Stimulated activated CD8-positive, alpha-beta memory T cell treated with anti-CD3 and anti-CD28 coated beads, Interleukin-7, amount 100 ng/mL, for 4 hours (primary cell): Measurements from ENCODE around the gene PCSK5.

Experiments
- DNase-seq, 2 donors: peaks; one replicate each; pipeline ENCODE4 v3.0.0-alpha.2; 2020; ENCODE audit warnings: low read depth in 2 of 2

Gene PCSK5

DNA sequence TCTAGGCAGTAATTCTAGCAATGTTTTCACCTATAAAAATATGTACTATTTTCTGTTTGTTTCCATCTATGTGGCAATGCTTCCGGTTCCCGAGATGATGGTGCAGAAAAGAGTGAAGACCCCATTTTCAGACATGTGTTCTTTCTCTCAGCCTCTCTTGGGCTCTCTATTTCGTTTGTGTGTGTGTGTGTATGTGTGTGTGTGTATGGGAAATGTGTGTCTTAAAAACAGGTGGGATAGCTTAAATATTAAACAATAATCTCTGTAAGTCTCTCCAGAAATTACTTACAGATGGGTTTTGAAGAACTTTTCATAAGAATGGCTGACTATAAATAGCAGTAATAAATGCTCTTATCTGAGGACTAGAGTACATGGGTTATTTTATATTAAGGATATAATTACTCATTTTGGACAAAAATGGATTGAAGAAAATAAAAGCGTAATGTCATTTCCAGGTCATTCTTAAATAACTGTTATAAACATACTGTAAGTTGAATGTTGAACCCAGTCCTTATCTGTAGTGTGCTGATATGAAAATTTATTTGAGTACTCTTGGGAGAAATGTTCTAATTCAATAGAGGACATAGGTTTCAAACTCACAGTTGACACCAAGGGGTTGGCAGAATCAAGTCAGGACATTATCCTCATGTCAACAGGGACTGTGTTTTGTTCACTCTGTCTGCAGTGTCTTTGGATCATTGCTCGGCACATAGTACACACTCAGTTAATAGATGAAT is 31.1 kb downstream of the PCSK5 start:
- DNase-seq = no peak

- DNase-seq = no peak
Observed at GRCh38 chr9:75926385-75926784, 35.9 kb downstream of the PCSK5 start.

DNA sequence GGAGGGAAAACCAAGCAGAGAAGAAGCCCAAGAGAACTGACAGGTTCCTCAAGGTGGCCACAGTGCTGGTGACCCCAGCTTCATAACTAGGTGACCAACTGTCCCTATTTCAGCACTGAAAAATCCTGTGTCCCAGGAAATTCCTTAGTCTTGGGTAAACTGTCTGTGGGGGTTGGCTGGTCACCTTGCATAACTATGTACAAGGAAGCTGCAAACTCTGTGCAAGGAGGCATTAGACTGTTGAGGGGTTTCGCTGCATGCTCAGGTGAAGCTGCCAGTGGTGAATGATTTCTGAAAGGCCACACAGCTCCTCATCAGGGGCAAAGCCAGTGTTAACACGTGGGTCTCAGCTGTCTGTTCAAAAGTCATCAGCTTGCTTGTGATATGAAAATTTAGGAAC is 36.9 kb downstream of the PCSK5 start:
- DNase-seq = no peak

GRCh38 chr9:75930190-75930589 is 39.7 kb downstream of the PCSK5 start:
- no peak for DNase-seq

GRCh38 chr9:75930730-75931321 is 40.4 kb downstream of the PCSK5 start:
- no peak for DNase-seq

DNA sequence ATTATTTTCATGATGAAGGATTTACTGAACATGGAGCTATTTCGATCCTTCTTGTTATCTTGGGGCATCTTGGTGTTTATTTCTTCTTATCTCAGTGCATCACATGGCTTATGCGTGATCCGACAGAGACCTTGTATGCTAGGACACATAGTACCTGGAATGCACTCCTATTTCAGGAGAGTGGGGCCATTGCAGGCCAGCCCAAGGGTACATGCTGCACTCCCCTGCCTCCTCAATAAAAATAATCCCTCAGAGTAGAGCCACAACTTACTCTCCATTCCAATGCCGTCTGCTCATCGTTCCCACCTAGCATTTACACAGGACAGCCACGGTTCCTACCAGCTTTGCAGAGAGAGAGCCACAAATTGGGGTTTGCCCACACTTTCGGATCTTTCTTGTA is 43.5 kb downstream of the PCSK5 start:
- no peak for DNase-seq

GRCh38 chr9:75935591-75935990 is 45.1 kb downstream of the PCSK5 start:
- no peak for DNase-seq

DNA sequence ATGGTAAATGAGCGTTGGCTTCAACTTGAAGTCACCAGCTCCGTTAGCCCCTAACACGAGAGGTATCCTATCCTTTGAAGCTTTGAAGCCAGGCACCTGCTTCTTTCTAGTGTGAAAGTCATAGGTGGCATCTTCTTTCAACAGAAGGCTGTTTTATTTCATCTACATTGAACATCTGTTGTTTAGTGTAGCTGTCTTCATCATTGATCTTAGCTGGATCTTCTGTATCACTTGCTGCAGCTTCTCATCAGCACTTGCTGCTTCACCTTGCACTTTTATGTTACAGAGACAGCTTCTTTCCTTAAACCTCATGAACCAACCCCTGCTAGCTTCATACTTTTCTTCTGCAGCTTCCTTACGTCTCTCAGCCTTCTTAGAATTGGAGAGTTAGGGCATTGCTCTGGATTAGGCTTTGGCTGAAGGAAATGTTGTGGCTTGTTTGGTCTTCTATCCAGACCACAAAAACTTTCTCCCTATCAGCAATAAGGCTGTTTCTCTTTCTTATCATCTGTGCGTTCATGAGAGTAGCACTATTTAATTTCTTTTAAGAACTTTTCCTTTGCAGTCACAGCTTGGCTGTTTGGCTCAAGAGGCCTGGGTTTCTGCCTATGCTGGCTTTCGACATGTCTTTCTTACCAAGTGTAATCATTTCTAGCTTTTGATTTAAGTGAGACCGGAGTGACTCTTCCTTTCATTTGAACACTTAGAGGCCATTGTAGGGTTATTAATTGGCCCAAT is 47.2 kb downstream of the PCSK5 start:
- DNase-seq = no peak

DNA sequence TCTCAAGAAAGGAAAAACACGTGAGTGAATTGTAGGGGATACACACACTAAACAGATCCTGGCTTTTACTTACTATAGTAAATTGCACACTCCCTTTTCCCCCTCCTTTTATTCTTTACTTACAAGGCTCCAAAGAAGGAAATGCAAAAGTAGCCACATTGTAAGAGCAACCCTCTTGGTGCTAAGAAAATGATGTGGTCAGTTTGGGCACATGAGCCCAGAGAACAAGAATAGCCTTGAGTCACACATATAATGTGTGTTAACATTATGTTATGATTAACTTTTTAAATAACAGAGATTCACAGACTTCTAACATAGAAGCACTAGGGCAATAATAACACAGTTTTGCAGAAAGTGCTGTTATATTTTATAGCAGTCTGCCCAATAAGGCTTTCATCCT is 48.5 kb downstream of the PCSK5 start:
- no peak for DNase-seq

DNA sequence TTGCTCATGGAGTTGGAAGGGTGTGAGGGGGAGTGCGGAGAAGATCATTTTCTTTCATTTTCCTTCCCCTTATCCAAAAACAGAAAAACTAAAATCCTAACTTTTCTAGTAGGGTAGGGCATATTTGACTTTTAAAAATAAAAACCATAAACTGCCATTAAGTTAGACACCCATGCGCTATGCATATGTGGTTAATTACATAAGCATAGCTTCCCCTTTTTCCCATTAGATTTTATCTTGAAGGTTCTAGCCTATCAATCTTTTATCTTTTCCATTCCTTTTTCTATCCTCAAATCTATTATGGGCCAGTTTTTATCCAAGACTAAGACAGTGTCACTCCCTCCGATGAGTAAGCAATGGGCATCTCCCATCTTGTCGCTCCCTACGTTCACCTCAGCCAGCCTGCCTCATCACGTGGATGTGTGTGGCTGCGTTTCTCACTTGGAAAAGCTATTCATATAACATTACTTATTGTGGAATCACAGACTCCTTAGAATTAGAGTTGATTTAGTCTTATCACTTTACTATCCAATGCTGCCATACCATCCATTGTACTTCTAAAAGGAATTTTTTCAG is 49.2 kb downstream of the PCSK5 start:
- DNase-seq = no peak

DNA sequence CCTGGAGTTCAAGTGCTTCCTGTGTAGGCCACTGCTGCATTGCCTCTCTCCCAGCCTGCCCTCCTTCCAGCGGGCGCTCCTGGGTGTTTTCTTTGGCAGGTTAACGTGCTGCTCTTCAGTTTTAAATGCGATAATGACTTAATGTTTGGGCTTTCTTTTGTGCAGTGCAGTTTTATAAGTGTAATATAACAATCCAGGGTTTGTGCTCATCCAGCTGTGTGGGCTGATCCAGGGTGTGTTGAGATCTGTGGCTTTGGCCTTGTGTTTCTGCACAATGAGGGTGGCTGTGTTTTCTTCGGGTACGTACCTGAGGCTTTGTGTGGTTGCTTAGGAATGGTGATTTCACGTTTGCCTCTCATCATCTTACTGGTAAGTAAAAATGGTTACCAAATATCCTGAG is 50.6 kb downstream of the PCSK5 start:
- no peak for DNase-seq

GRCh38 chr9:75941577-75942311 is 51.3 kb downstream of the PCSK5 start:
- DNase-seq = no peak

DNA sequence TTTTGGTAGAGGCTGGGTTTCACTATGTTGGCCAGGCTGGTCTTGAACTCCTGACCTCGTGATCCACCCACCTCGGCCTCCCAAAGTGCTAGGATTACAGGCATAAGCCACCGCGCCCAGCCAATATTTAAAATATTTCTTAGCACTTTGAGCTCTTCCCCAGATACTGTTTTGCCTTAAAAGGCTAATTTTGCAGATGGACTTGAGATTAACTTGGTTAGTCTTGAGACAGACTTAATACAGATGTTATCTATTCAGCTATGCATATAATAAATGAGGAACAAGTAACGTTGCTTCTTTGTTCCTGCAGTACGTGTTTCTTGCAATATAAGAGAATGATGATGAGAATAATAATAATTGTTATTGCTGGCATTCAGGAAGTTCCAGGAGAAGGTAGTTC is 56.3 kb downstream of the PCSK5 start:
- DNase-seq = no peak

DNA sequence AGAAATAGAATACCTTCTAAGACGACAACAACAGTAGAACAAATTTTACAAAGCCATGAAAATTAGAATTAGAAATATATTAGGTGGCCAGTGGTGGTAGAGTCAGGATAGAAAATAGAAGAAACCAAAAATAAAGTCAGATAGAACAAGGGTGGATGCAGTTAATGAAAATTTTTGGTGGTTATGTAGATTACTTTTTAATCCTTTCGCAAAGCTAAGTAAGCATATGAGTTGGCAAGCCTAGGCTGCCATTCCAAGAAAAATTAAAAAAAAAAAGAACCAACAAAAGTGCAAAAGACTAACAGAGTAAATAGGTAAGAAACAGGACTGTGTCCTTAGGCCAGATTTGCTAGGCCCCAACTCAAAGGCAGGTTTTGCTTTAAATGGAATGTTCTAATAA is 56.8 kb downstream of the PCSK5 start:
- no peak for DNase-seq

GRCh38 chr9:75950998-75951397 is 60.5 kb downstream of the PCSK5 start:
- no peak for DNase-seq

- no peak for DNase-seq
Observed at GRCh38 chr9:75953218-75953617, 62.7 kb downstream of the PCSK5 start.

DNA sequence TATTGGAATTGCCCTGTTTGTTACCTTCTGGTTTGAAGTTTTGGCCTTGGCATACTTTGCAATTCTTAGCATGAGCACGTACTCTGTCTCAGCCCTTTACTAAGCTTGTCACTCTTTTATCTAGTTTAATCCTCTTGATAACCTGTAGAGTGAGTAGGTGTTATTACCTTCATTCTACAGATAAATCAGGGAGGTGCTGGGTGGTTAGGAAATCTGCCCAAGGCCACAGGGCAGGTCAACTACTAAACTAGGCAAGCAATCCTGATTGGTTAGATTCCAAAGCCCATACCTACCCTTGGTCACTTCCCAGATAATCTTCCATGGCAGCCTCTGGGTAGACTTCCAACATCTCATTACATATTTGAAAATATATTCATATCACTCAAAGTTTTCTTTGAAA is 65.7 kb downstream of the PCSK5 start:
- DNase-seq = no peak

- DNase-seq = no peak
Observed at GRCh38 chr9:75957116-75957515, 66.6 kb downstream of the PCSK5 start.

DNA sequence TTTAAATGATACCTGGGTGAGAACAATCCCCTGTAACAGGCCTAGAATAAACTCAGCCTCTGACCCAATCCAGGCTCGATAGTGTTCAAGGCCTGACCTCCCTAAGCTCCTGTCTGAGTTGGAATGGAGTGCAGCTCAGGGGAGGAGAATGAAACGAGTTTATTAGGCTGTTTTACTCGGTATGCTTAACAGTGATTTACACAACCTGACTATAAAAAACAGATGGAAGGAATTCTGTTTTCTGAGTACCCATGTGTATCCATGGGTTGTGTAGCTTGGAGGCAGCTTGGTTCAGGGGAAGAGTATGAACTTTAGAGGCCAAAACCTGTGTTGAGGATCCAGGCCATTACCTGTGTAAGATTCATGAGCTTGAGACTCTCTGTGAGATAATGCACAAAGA is 67.8 kb downstream of the PCSK5 start:
- DNase-seq = no peak

- DNase-seq = no peak
Observed at GRCh38 chr9:75960551-75960950, 70.1 kb downstream of the PCSK5 start.

GRCh38 chr9:75962013-75962661 is 71.7 kb downstream of the PCSK5 start:
- DNase-seq = no peak

GRCh38 chr9:75962662-75963036 is 72.2 kb downstream of the PCSK5 start:
- DNase-seq = no peak
